Brain microvascular endothelial cell (primary cell): Measurements from ENCODE around the gene COP1.

Source experiments
- DNase-seq: peaks from one replicate; pipeline ENCODE4 v3.0.0-alpha.2; 2020
- H3K27ac ChIP-seq: fragments of 250-450 bp; sonication (Bioruptor Pico); 2 replicates; pipeline ENCODE4 v1.5.1; 2020; ENCODE audit warnings: mild to moderate bottlenecking, moderate library complexity
- H3K27me3 ChIP-seq: fragments of 250-450 bp; sonication (Bioruptor Pico); replicated peaks from 2 replicates; pipeline ENCODE4 v1.5.1; 2020; ENCODE audit warnings: mild to moderate bottlenecking
- H3K36me3 ChIP-seq: fragments of 250-450 bp; sonication (Bioruptor Pico); replicated peaks from 2 replicates; pipeline ENCODE4 v1.5.1; 2020; ENCODE audit warnings: mild to moderate bottlenecking
- H3K4me3 ChIP-seq: 2 replicates; pipeline ENCODE4 v1.5.1; 2011; ENCODE audit warnings: low read depth, mild to moderate bottlenecking, control low read depth, low read length, moderate library complexity
- CTCF ChIP-seq: IDR thresholded peaks from 2 replicates; pipeline ENCODE4 v1.5.1; 2011; ENCODE audit warnings: low read depth, mild to moderate bottlenecking, moderate library complexity, low read length, control low read depth, inconsistent platforms; ENCODE audit errors: missing control alignments
- in situ Hi-C: cut with HindIII; loops from 2 replicates; pipeline ENCODE4 v1.10.0; 2017; ENCODE audit warnings: low sequenced_read_pairs, low pct_ligation_motif_present

Gene COP1

GRCh38 chr1:176058686-176059085, 148.4 kb downstream of the COP1 start:
- Histone ChIP-seq H3K27ac (no peak overlapping the region), H3K27me3 (no peaks in the 10 kb centered on the region), H3K4me3 (no peak overlapping the region), H3K36me3 (no peaks in the 10 kb centered on the region)
- in situ Hi-C loops, result no loop called here
- no peak for TF ChIP-seq CTCF
- DNase-seq, result no peak

GRCh38 chr1:176056312-176056711, 150.8 kb downstream of the COP1 start:
- Histone ChIP-seq H3K4me3 (no peak overlapping the region), H3K27ac (no peak overlapping the region), H3K27me3 (no peaks in the 10 kb centered on the region), H3K36me3 (no peaks in the 10 kb centered on the region)
- no peak for TF ChIP-seq CTCF
- DNase-seq, result no peak
- in situ Hi-C loops, result no loop called here

GRCh38 chr1:176055398-176055797, 151.7 kb downstream of the COP1 start:
- no peak for TF ChIP-seq CTCF
- Histone ChIP-seq H3K27ac (no peak overlapping the region), H3K4me3 (no peak overlapping the region), H3K27me3 (no peaks in the 10 kb centered on the region), H3K36me3 (no peaks in the 10 kb centered on the region)
- DNase-seq, result no peak
- in situ Hi-C loops, result no loop called here

- no peak for DNase-seq
- no peak overlapping the region for H3K4me3 ChIP-seq
- no peak for TF ChIP-seq CTCF
- H3K27me3 ChIP-seq, result no peaks in the 10 kb centered on the region
- in situ Hi-C loops, result no loop called here
- no peaks in the 10 kb centered on the region for H3K36me3 ChIP-seq
- no peak overlapping the region for H3K27ac ChIP-seq
Observed at GRCh38 chr1:176051902-176052518, 155.1 kb downstream of the COP1 start.

- Histone ChIP-seq H3K36me3 (no peaks in the 10 kb centered on the region), H3K27ac (no peak overlapping the region), H3K4me3 (no peak overlapping the region), H3K27me3 (no peaks in the 10 kb centered on the region)
- TF ChIP-seq CTCF, result no peak
- no peak for DNase-seq
- in situ Hi-C loops, result no loop called here
Observed at GRCh38 chr1:176051402-176051801, 155.7 kb downstream of the COP1 start.

GRCh38 chr1:176049582-176049981, 157.5 kb downstream of the COP1 start:
- Histone ChIP-seq H3K27ac (no peak overlapping the region), H3K4me3 (no peak overlapping the region), H3K36me3 (no peaks in the 10 kb centered on the region), H3K27me3 (no peaks in the 10 kb centered on the region)
- TF ChIP-seq CTCF, result no peak
- in situ Hi-C loops, result no loop called here
- no peak for DNase-seq
